ENCODE data around the gene NHSL2. TPM values are rescaled to one million over a fixed set of nuclear protein-coding genes. Genes with fewer than 3 reads are reported as not detected.

The NHSL2 gene
- total RNA-seq, 1 donor from 2014 or later: 58.1 TPM

GRCh38 chrX:72042852-72043248, 132.2 kb downstream of the NHSL2 start:
- DNase-seq (ENCODE audit: low spot score in 2 of 2): peak in 1 of 2 donors; percentile 33
- H3K4me1 ChIP-seq: peaks cover 8 to 14% of the 10 kb centered on the region in 2 donors
- H3K27me3 ChIP-seq: no peaks in the 10 kb centered on the region
- intact Hi-C loops (cut with DNase I): no loop called here
- H3K27ac ChIP-seq: peak overlapping the region; percentile 19 to 73
- no peak for TF ChIP-seq CTCF (IDR thresholded peaks at IDR 0.05)
- H3K4me3 ChIP-seq: no peak overlapping the region
- H3K9me3 ChIP-seq: no peaks in the 10 kb centered on the region
- no peaks in the 10 kb centered on the region for H3K36me3 ChIP-seq

GRCh38 chrX:72043636-72044035, 133.0 kb downstream of the NHSL2 start:
- H3K9me3 ChIP-seq: no peaks in the 10 kb centered on the region
- intact Hi-C loops (cut with DNase I): no loop called here
- H3K4me3 ChIP-seq: no peak overlapping the region
- peak in 1 of 2 donors; percentile 5 for DNase-seq (ENCODE audit: low spot score in 2 of 2)
- no peak for TF ChIP-seq CTCF (IDR thresholded peaks at IDR 0.05)
- H3K36me3 ChIP-seq: no peaks in the 10 kb centered on the region
- peaks cover 8 to 14% of the 10 kb centered on the region in 2 donors for H3K4me1 ChIP-seq
- H3K27me3 ChIP-seq: no peaks in the 10 kb centered on the region
- H3K27ac ChIP-seq: peak overlapping the region; percentile 19 to 21

- Histone ChIP-seq H3K27me3 (no peaks in the 10 kb centered on the region), H3K27ac (peak overlapping the region; percentile 80 to 84), H3K9me3 (no peaks in the 10 kb centered on the region), H3K36me3 (no peaks in the 10 kb centered on the region), H3K4me3 (no peak overlapping the region), H3K4me1 (peaks cover 8 to 14% of the 10 kb centered on the region in 2 donors)
- intact Hi-C loops (cut with DNase I): no loop called here
- TF ChIP-seq CTCF (IDR thresholded peaks at IDR 0.05): no peak
- DNase-seq (ENCODE audit: low spot score in 2 of 2): peak in 1 of 2 donors; percentile 53
Measured at GRCh38 chrX:72045141-72045540, 134.5 kb downstream of the NHSL2 start.

GRCh38 chrX:72045552-72046277, 135.1 kb downstream of the NHSL2 start:
- intact Hi-C loops (cut with DNase I): no loop called here
- Histone ChIP-seq H3K27ac (peak overlapping the region; percentile 80 to 84), H3K36me3 (no peaks in the 10 kb centered on the region), H3K27me3 (no peaks in the 10 kb centered on the region), H3K4me3 (no peak overlapping the region), H3K9me3 (no peaks in the 10 kb centered on the region), H3K4me1 (peaks cover 8 to 14% of the 10 kb centered on the region in 2 donors)
- peak in 1 of 2 donors; percentile 64 for DNase-seq (ENCODE audit: low spot score in 2 of 2)
- no peak for TF ChIP-seq CTCF (IDR thresholded peaks at IDR 0.05)

- intact Hi-C loops (cut with DNase I): no loop called here
- DNase-seq (ENCODE audit: low spot score in 2 of 2): peak in 1 of 2 donors; percentile 52
- TF ChIP-seq CTCF (IDR thresholded peaks at IDR 0.05): no peak
- Histone ChIP-seq H3K4me1 (peaks cover 8 to 12% of the 10 kb centered on the region in 2 donors), H3K4me3 (no peak overlapping the region), H3K36me3 (no peaks in the 10 kb centered on the region), H3K27me3 (no peaks in the 10 kb centered on the region), H3K9me3 (no peaks in the 10 kb centered on the region), H3K27ac (peak overlapping the region; percentile 80 to 84)
Measured at GRCh38 chrX:72046447-72046846, 135.8 kb downstream of the NHSL2 start.
